ENCODE measurements around the gene IQGAP1.
A peak's percentile ranks its signal among the peaks of the same experiment; 100 is the strongest.

The IQGAP1 gene

GRCh38 chr15:90442423-90442822 lies 54.4 kb downstream of the IQGAP1 start:
- DNase-seq: no peak

- DNase-seq: no peak
These were observed 61.2 kb downstream of the IQGAP1 start for GRCh38 chr15:90449206-90449735.

GRCh38 chr15:90451053-90451850 lies 63.2 kb downstream of the IQGAP1 start:
- no peak for DNase-seq

- DNase-seq: no peak
These were observed 68.2 kb downstream of the IQGAP1 start for GRCh38 chr15:90456236-90456635.

- no peak for DNase-seq
These were observed 70.0 kb downstream of the IQGAP1 start for GRCh38 chr15:90458061-90458460.

- DNase-seq: no peak
These were observed 71.3 kb downstream of the IQGAP1 start for GRCh38 chr15:90459368-90459767.

- no peak for DNase-seq
These were observed 72.2 kb downstream of the IQGAP1 start for GRCh38 chr15:90460142-90460824.

- no peak for DNase-seq
These were observed 75.3 kb downstream of the IQGAP1 start for GRCh38 chr15:90463381-90463780.

- DNase-seq: no peak
These were observed 77.3 kb downstream of the IQGAP1 start for GRCh38 chr15:90465140-90465929.

- no peak for DNase-seq
These were observed 78.0 kb downstream of the IQGAP1 start for GRCh38 chr15:90465930-90466567.

GRCh38 chr15:90469723-90470122 lies 81.7 kb downstream of the IQGAP1 start:
- no peak for DNase-seq

GRCh38 chr15:90470453-90470852 lies 82.4 kb downstream of the IQGAP1 start:
- DNase-seq: no peak

- DNase-seq: no peak
These were observed 83.1 kb downstream of the IQGAP1 start for GRCh38 chr15:90471126-90471525.

- DNase-seq: no peak
These were observed 83.7 kb downstream of the IQGAP1 start for GRCh38 chr15:90471769-90472168.

- peak; percentile 9 for DNase-seq
These were observed 90.9 kb downstream of the IQGAP1 start for GRCh38 chr15:90478846-90479481.

GRCh38 chr15:90479656-90480055 lies 91.6 kb downstream of the IQGAP1 start:
- DNase-seq: no peak

- peak; percentile 17 for DNase-seq
These were observed 93.0 kb downstream of the IQGAP1 start for GRCh38 chr15:90481023-90481422.

GRCh38 chr15:90482124-90483011 lies 94.3 kb downstream of the IQGAP1 start:
- DNase-seq: peak; percentile 51

- DNase-seq: no peak
These were observed 94.9 kb downstream of the IQGAP1 start for GRCh38 chr15:90483012-90483307.

- DNase-seq: no peak
These were observed 95.6 kb downstream of the IQGAP1 start for GRCh38 chr15:90483637-90484036.

GRCh38 chr15:90487186-90487585 lies 99.1 kb downstream of the IQGAP1 start:
- no peak for DNase-seq

Measured in activated naive CD4-positive, alpha-beta T cell treated with Interleukin-2 at 50 U/mL for 16 hours (primary cell).